Measurements from ENCODE around the gene SHMT2.

Gene SHMT2

DNA sequence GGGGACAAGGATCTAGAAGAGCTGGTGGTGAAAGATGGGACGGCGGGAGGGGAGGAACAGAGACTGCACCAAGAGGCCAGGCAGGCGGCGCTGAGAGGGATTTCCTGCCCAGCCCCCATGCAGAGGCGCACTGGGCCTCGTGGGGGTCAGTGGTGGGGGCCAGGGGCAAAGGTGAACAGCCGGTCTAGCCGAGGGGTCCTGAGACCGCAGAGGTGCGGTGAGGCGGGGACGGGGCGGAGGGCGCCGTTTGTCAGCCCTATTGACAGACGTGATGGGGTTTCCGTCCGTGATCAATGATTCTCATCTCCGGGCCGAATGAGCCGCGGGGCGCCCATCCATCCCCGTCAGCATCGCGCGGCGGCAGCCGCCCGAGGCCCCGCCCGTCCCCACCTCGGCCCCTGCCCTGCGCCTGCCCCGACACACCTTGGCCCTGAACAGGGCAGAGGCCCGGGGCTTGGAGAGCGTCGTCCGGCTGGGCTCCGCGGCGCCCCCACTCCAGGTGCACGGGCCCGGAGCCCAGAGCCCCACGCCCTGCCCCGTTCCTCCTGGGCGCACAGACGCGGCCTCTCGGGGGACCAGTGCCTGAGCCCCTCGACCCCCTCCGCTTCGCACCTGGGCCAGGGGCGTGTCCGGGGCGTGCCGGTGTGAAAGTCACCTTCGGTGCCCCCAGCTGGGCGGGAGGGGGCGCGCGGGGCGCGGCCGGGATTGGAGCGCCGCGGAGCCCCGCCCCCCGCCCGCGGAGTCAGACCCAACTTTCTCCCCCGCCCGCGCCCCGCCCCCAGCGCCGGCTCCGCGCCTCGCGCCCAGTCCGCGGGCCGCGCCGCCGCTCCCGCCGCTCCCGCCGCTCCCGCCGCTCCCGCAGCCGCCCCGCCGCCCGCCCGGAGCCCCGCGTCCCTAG lies 13.2 kb upstream of the SHMT2 start, which contains the start of gene NXPH4:
NXPH4 (plus strand) TSS at position 781 of the 898 bp plus-strand sequence. CDS start 176 bp downstream, outside the sequence.
- no peak for TF ChIP-seq POLR2AphosphoS5 (IDR thresholded peaks at IDR 0.05; ENCODE audit: low read depth)
- no peak for TF ChIP-seq GABPA (IDR thresholded peaks at IDR 0.05; ENCODE audit: low read depth)
- TF ChIP-seq, protein P1, sequence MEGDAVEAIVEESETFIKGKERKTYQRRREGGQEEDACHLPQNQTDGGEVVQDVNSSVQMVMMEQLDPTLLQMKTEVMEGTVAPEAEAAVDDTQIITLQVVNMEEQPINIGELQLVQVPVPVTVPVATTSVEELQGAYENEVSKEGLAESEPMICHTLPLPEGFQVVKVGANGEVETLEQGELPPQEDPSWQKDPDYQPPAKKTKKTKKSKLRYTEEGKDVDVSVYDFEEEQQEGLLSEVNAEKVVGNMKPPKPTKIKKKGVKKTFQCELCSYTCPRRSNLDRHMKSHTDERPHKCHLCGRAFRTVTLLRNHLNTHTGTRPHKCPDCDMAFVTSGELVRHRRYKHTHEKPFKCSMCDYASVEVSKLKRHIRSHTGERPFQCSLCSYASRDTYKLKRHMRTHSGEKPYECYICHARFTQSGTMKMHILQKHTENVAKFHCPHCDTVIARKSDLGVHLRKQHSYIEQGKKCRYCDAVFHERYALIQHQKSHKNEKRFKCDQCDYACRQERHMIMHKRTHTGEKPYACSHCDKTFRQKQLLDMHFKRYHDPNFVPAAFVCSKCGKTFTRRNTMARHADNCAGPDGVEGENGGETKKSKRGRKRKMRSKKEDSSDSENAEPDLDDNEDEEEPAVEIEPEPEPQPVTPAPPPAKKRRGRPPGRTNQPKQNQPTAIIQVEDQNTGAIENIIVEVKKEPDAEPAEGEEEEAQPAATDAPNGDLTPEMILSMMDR (IDR thresholded peaks at IDR 0.05; ENCODE audit: insufficient read depth, low read length), result no peak
- no peak for TF ChIP-seq SPI1 (IDR thresholded peaks at IDR 0.05; ENCODE audit: borderline replicate concordance, low read depth)
- TF ChIP-seq REST (IDR thresholded peaks at IDR 0.05; ENCODE audit: insufficient replicate concordance, low read depth), result no peak
- Histone ChIP-seq H3K27ac (replicated peaks) (no peak within 1 kb of the TSS), H3K4me3 (replicated peaks; ENCODE audit: insufficient read depth, low read length) (peak within 1 kb of the TSS; percentile 22), H3K27me3 (ENCODE audit: insufficient read depth, poor library complexity, severe bottlenecking) (peaks cover 64% of the 10 kb centered on the region)
- DNase-seq (ENCODE audit: low read depth in 1 of 2, low spot score in 1 of 2), result no peak

- DNase-seq (ENCODE audit: low read depth in 1 of 2, low spot score in 1 of 2), result no peak
- TF ChIP-seq POLR2AphosphoS5 (IDR thresholded peaks at IDR 0.05; ENCODE audit: low read depth), result no peak
- TF ChIP-seq REST (IDR thresholded peaks at IDR 0.05; ENCODE audit: insufficient replicate concordance, low read depth), result no peak
- TF ChIP-seq SPI1 (IDR thresholded peaks at IDR 0.05; ENCODE audit: borderline replicate concordance, low read depth), result no peak
- TF ChIP-seq, protein P1 (IDR thresholded peaks at IDR 0.05; ENCODE audit: insufficient read depth, low read length), result no peak
- no peak for TF ChIP-seq GABPA (IDR thresholded peaks at IDR 0.05; ENCODE audit: low read depth)
- H3K27me3 ChIP-seq (ENCODE audit: insufficient read depth, poor library complexity, severe bottlenecking), result peaks cover 74% of the 10 kb centered on the region
- no peak overlapping the region for H3K27ac ChIP-seq (replicated peaks)
- H3K4me3 ChIP-seq (replicated peaks; ENCODE audit: insufficient read depth, low read length), result 0 out of 2 replicates have a peak overlapping the region, but pooled peaks have one; percentile 13
Observed at GRCh38 chr12:57216921-57217879, 12.3 kb upstream of the SHMT2 start.

GRCh38 chr12:57218030-57218853 lies 11.3 kb upstream of the SHMT2 start:
- TF ChIP-seq GABPA (IDR thresholded peaks at IDR 0.05; ENCODE audit: low read depth) (no peak), POLR2AphosphoS5 (IDR thresholded peaks at IDR 0.05; ENCODE audit: low read depth) (no peak), SPI1 (IDR thresholded peaks at IDR 0.05; ENCODE audit: borderline replicate concordance, low read depth) (no peak), REST (IDR thresholded peaks at IDR 0.05; ENCODE audit: insufficient replicate concordance, low read depth) (no peak)
- TF ChIP-seq, protein P1 (IDR thresholded peaks at IDR 0.05; ENCODE audit: insufficient read depth, low read length), result no peak
- no peak overlapping the region for H3K4me3 ChIP-seq (replicated peaks; ENCODE audit: insufficient read depth, low read length)
- no peak overlapping the region for H3K27ac ChIP-seq (replicated peaks)
- H3K27me3 ChIP-seq (ENCODE audit: insufficient read depth, poor library complexity, severe bottlenecking), result peaks cover 82% of the 10 kb centered on the region
- DNase-seq (ENCODE audit: low read depth in 1 of 2, low spot score in 1 of 2), result no peak

Data from HL-60 (cell line).